ENCODE measurements around the gene FOXG1. TPM values are rescaled to one million over a fixed set of nuclear protein-coding genes. Genes with fewer than 3 reads are reported as not detected.

FOXG1 gene
- total RNA-seq, 1 donor from 2014 or later, result not detected

DNA sequence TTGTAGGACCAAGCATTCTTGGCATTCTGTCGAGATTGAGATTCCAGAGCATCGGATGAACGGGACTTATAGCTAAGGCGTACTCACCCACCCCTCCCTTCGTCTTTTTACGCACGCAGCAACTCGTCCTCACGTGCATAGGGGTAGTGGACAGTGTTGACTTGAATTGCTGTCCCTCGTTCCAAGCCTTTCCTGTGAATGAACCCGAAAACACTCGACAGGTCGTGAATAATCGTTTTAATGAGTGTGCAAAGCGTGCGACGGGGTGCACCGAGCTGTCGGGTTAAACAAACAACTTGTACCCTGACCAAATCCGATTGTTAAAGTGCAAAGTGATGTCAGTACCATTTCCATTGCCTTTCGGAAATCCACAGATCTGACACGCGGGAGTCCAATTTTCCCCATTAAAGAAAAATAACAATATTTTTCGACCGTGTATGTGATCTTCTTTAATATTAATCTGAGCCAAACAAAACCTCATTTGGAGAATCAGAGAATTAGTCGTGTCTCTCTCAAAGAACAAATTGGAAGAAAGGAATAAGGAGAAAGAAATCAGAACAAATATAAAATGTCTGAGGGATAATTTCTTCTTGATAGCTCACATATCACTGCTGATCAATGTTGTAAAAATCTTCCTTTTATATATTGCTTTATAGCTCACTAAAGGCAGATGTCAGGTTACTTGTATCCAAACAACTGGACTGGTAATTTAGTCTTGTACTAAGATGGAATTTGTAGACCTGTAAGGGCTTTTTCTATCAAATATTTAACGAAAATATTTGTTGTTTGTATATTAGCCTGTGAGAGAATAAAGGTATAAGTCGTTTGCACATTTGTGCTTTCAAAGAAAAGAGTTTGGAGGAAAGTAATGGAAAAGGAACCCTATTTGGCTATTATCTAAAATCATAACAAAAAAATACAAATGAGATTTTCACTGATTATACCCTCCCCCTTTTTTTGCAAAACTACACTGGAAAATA lies 11.8 kb downstream of the FOXG1 start:
- ChIA-PET CTCF (no interaction called here), POLR2A (no interaction called here)
- intact Hi-C loops (cut with micrococcal nuclease), result no loop called here
- H3K27me3 Mint-ChIP-seq, result peaks cover 61% of the 10 kb centered on the region
- ATAC-seq (ENCODE audit: low read depth), result no peak
- no peak for TF ChIP-seq CTCF (IDR thresholded peaks at IDR 0.05)
- H3K4me3 Mint-ChIP-seq, result no peak overlapping the region
- H3K9me3 Mint-ChIP-seq, result no peaks in the 10 kb centered on the region
- no peak for DNase-seq
- H3K4me1 Mint-ChIP-seq, result peaks cover 3% of the 10 kb centered on the region
- no peaks in the 10 kb centered on the region for H3K36me3 Mint-ChIP-seq (ENCODE audit: low read depth)
- no peak overlapping the region for H3K27ac Mint-ChIP-seq

- no peak overlapping the region for H3K4me3 Mint-ChIP-seq
- POLR2A ChIA-PET, result no interaction called here
- H3K27ac Mint-ChIP-seq, result no peak overlapping the region
- peaks cover 7% of the 10 kb centered on the region for H3K4me1 Mint-ChIP-seq
- H3K27me3 Mint-ChIP-seq, result peaks cover 63% of the 10 kb centered on the region
- DNase-seq (no peak), ATAC-seq (ENCODE audit: low read depth) (no peak)
- H3K9me3 Mint-ChIP-seq, result peaks cover 5% of the 10 kb centered on the region
- no peaks in the 10 kb centered on the region for H3K36me3 Mint-ChIP-seq (ENCODE audit: low read depth)
- intact Hi-C loops (cut with micrococcal nuclease), result no loop called here
- CTCF ChIA-PET, result interaction anchor here (1.0 kb wide), 1 partner anchor 22 kb away, joined by 4 read pairs; no protein-coding TSS in a partner anchor
- TF ChIP-seq CTCF (IDR thresholded peaks at IDR 0.05), result no peak
Measured at GRCh38 chr14:28779456-28779855, 12.9 kb downstream of the FOXG1 start.

DNA sequence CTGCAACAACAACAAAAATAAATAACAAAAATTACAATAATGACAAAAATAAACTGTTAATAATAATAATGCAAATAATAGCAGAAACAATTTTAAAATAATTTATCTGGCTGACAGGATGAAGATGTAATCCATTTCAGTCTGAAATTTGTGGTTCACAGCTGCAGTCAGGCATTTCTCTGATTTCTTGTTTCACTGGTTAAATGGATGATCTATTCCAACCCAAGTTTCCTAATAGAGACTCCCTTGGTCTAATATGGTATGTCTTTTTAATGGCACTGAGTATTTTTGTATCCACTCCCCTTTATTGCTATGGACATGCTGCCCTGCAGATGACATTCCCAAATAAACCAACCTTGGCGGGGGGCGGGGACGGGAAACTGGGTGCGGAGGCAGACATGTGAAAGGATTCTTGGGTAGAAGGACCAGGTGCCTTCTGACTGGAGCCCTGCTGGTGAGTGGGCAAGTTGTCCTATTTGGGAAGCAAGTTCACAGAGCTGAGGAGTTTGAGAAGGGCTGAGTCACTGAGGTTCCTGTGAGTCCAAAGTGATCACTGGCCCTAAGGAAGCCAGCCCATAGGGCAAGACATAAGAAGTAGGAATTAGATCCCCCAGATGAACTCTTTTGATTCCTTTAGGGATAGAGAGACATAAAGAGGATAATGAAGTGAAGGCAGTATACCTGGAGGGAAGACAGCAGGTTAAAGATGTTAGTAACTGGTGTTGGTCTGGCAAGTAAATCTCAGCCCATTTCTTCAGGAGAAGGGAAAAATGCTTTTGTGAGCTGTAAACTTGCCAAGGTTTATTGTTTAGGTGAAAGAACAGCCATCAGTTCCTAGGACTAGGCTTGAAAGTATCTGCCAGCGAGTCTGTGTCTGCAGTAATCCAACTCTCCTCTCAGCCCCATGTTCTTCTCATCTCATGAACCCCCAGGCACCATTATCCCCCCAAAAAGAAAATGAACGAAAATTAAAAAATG lies 14.5 kb downstream of the FOXG1 start:
- no peak overlapping the region for H3K27ac Mint-ChIP-seq
- intact Hi-C loops (cut with micrococcal nuclease), result no loop called here
- peaks cover 5% of the 10 kb centered on the region for H3K9me3 Mint-ChIP-seq
- no peak for ATAC-seq (ENCODE audit: low read depth)
- H3K36me3 Mint-ChIP-seq (ENCODE audit: low read depth), result no peaks in the 10 kb centered on the region
- TF ChIP-seq CTCF (IDR thresholded peaks at IDR 0.05), result no peak
- ChIA-PET POLR2A (no interaction called here), CTCF (no interaction called here)
- no peak overlapping the region for H3K4me3 Mint-ChIP-seq
- peaks cover 21% of the 10 kb centered on the region for H3K4me1 Mint-ChIP-seq
- DNase-seq, result no peak
- H3K27me3 Mint-ChIP-seq, result peaks cover 58% of the 10 kb centered on the region

DNA sequence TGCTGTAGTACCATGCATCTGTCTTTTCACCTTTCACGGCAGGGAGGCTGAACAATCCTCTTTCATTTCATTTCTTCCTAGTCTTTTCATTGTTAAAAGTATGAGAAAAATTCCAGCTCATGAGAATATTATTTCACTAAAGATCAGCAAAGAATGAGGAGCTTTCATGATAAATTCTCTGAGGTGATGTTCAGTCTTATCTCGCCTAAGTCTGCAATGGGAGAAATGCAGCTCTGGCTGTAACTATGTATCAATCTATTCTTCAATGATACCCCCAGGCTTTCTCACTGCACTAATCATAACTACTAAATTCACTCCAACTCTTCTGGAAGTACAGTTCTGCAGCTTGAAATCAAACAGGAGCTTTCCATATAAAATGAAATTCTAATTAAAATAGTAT lies 15.7 kb downstream of the FOXG1 start:
- Mint-ChIP-seq H3K4me3 (no peak overlapping the region), H3K9me3 (peaks cover 5% of the 10 kb centered on the region), H3K27me3 (peaks cover 56% of the 10 kb centered on the region), H3K27ac (no peak overlapping the region), H3K36me3 (ENCODE audit: low read depth) (no peaks in the 10 kb centered on the region), H3K4me1 (peaks cover 21% of the 10 kb centered on the region)
- CTCF ChIA-PET, result no interaction called here
- POLR2A ChIA-PET, result no interaction called here
- intact Hi-C loops (cut with micrococcal nuclease), result no loop called here
- DNase-seq, result no peak
- no peak for TF ChIP-seq CTCF (IDR thresholded peaks at IDR 0.05)
- no peak for ATAC-seq (ENCODE audit: low read depth)

GRCh38 chr14:28783664-28784063 lies 17.1 kb downstream of the FOXG1 start:
- ChIA-PET POLR2A (no interaction called here), CTCF (no interaction called here)
- Mint-ChIP-seq H3K36me3 (ENCODE audit: low read depth) (no peaks in the 10 kb centered on the region), H3K9me3 (peaks cover 5% of the 10 kb centered on the region), H3K27me3 (peaks cover 44% of the 10 kb centered on the region), H3K4me1 (peaks cover 21% of the 10 kb centered on the region), H3K4me3 (no peak overlapping the region), H3K27ac (no peak overlapping the region)
- intact Hi-C loops (cut with micrococcal nuclease), result no loop called here
- no peak for DNase-seq
- TF ChIP-seq CTCF (IDR thresholded peaks at IDR 0.05), result no peak
- no peak for ATAC-seq (ENCODE audit: low read depth)
